Keratinocyte (primary cell): Measurements from ENCODE around the gene GCNT4.

Experiments used
- CTCF ChIP-seq, 3 experiments: IDR thresholded peaks in 1 of 3; conservative IDR thresholded peaks in 1 of 3; optimal IDR thresholded peaks in 1 of 3; 2 replicates in 2 of 3; 3 replicates in 1 of 3; pipeline versions ENCODE3 to v1.5.1; 2011; ENCODE audit warnings: low read length in 3 of 3, mild to moderate bottlenecking in 3 of 3, moderate library complexity in 2 of 3, control low read depth in 1 of 3, inconsistent platforms in 1 of 3; ENCODE audit not compliant: insufficient read depth in 2 of 3; ENCODE audit errors: extremely low read depth in 1 of 3
- EZH2 ChIP-seq: IDR thresholded peaks from one replicate; pipeline ENCODE4 v1.6.1; 2012; ENCODE audit warnings: inconsistent platforms, mild to moderate bottlenecking, low read length, moderate library complexity

DNA sequence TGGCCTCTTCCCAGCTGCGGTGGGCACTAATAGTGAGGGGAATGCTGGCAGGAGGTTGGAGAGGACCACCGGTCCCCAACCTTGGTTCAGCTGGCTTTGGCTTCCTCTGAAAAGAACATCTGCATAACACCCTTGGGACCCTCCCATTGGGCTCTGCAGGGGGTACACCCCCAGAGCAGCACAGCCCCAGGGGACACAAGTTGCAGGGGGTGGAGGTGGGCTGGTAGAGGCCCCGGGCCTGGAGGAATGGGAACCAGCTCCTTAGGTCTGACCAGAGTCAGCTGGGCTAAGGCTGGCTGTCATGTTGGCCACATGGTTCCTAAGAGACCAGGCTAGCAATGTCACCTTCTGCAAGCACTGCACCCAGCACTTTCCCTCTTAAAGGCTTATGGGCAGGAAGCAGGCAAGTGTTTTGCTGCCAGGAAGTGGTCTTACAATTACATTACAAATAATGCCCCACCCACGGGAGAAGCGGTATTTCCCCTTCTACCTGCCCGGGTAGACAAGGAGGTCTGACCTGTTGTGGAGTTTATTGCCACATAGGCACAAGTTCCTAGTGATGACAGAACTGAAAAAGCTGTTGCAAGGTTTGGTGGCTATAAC, 18.1 kb downstream of the GCNT4 start:
- TF ChIP-seq CTCF (optimal IDR thresholded peaks at IDR 0.05 in 1 of 3, IDR thresholded peaks at IDR 0.05 in 1 of 3, conservative IDR thresholded peaks at IDR 0.05 in 1 of 3; ENCODE audit: extremely low read depth in 1 of 3, insufficient read depth in 2 of 3, low read length in 3 of 3): no peak
- TF ChIP-seq EZH2: no peak
